K562 (cell line): ENCODE results near the gene HLF. TPM values are rescaled to one million over a fixed set of nuclear protein-coding genes. Genes with fewer than 3 reads are reported as not detected.

Experiments
- CEBPG ChIP-seq, 3 experiments: fragments of 200-800 bp in 1 of 3; sonication (Bioruptor generic) in 1 of 3; sonication (generic) in 1 of 3; formaldehyde crosslinking in 1 of 3; IDR thresholded peaks in 2 of 3; conservative IDR thresholded peaks in 1 of 3; 2 replicates each; pipeline versions ENCODE4 v1.6.1 to v1.8.0; 2016 to 2022; ENCODE audit warnings: missing compliant biosample characterization in 2 of 3, missing genetic modification characterization in 2 of 3, mild to moderate bottlenecking in 1 of 3, missing genetic modification reagents in 1 of 3
- DEAF1 ChIP-seq: fragments of 450-650 bp; formaldehyde crosslinking; IDR thresholded peaks from 2 replicates; pipeline ENCODE4 v1.4.0; 2020; ENCODE audit warnings: mild to moderate bottlenecking, moderate library complexity
- ERF ChIP-seq: fragments of 450-650 bp; formaldehyde crosslinking; IDR thresholded peaks from 2 replicates; pipeline ENCODE4 v1.4.0; 2020; ENCODE audit warnings: mild to moderate bottlenecking, mixed read lengths
- FOSL1 ChIP-seq: fragments of 200-800 bp; sonication (Bioruptor generic); conservative IDR thresholded peaks from 2 replicates; pipeline ENCODE4 v1.6.1; 2016; ENCODE audit warnings: missing genetic modification characterization, missing compliant biosample characterization
- NBN ChIP-seq: fragments of 450-650 bp; IDR thresholded peaks from 2 replicates; pipeline ENCODE4 v1.6.1; 2016; ENCODE audit warnings: low read depth, mild to moderate bottlenecking
- PHF21A ChIP-seq: fragments of 450-650 bp; IDR thresholded peaks from 2 replicates; pipeline ENCODE4 v1.6.1; 2017; ENCODE audit warnings: low read depth, borderline replicate concordance
- RBFOX2 ChIP-seq: fragments of 200-400 bp; formaldehyde crosslinking; IDR thresholded peaks from 2 replicates; pipeline ENCODE4 v1.6.1; 2017; ENCODE audit warnings: low read depth, mild to moderate bottlenecking, low read length, moderate library complexity
- RCOR1 ChIP-seq, 2 experiments: IDR thresholded peaks; 2 replicates each; pipeline ENCODE4 v1.6.1; 2012; ENCODE audit warnings: low read depth in 2 of 2, low read length in 2 of 2, borderline replicate concordance in 1 of 2, improper control_type of control experiment in 1 of 2
- SRF ChIP-seq, 2 experiments: fragments of 250-450, 450-650 bp in 1 of 2; sonication (Bioruptor Pico) in 1 of 2; sonication (generic) in 1 of 2; formaldehyde crosslinking; IDR thresholded peaks; 2 replicates each; pipeline versions ENCODE4 v1.5.0 to v1.5.1; 2020 to 2022; ENCODE audit warnings: mild to moderate bottlenecking in 1 of 2, missing genetic modification reagents in 1 of 2
- VEZF1 ChIP-seq: fragments of 200-800 bp; sonication (Bioruptor generic); IDR thresholded peaks from 2 replicates; pipeline ENCODE4 v1.6.1; 2017; ENCODE audit warnings: missing genetic modification characterization, missing compliant biosample characterization
- ZBED1 ChIP-seq: IDR thresholded peaks from 2 replicates; pipeline ENCODE4 v1.6.1; 2014
- ZBTB8A ChIP-seq: fragments of 450-650 bp; IDR thresholded peaks from 2 replicates; pipeline ENCODE4 v1.6.1; 2018; ENCODE audit warnings: mild to moderate bottlenecking, moderate library complexity; ENCODE audit not compliant: partially characterized antibody
- ZFX ChIP-seq: sonication (generic); formaldehyde crosslinking; IDR thresholded peaks from 2 replicates; pipeline ENCODE4 v1.8.0; 2022; ENCODE audit warnings: mild to moderate bottlenecking, missing genetic modification reagents, moderate library complexity
- ZMIZ1 ChIP-seq, 2 experiments: fragments of 150-350 bp in 1 of 2; IDR thresholded peaks; 2 replicates each; pipeline ENCODE4 v1.6.1; 2012 to 2016; ENCODE audit warnings: low read depth in 2 of 2, low read length in 2 of 2, mild to moderate bottlenecking in 1 of 2, moderate library complexity in 1 of 2
- ZNF274 ChIP-seq: IDR thresholded peaks from 2 replicates; pipeline ENCODE4 v1.6.1; 2011; ENCODE audit warnings: low read depth, mild to moderate bottlenecking, low read length, moderate library complexity, borderline replicate concordance
- ZNF592 ChIP-seq: fragments of 450-650 bp; IDR thresholded peaks from 2 replicates; pipeline ENCODE4 v1.6.1; 2017; ENCODE audit warnings: antibody characterized with exemption, mild to moderate bottlenecking
- ZNF766 ChIP-seq: fragments of 200-800 bp; sonication (Bioruptor generic); conservative IDR thresholded peaks from 2 replicates; pipeline ENCODE4 v1.6.1; 2016; ENCODE audit warnings: missing genetic modification characterization, missing compliant biosample characterization
- polyA plus RNA-seq, 8 experiments: library from polyadenylated mRNA; depleted of rRNA in 4 of 8; stranded (reverse) in 5 of 8; unstranded in 3 of 8; fragments of >200 nt; fragmentation: Nextera tagmentation in 2 of 8; fragmentation: Illumina TruSeq in 1 of 8; extraction: Ambion mirVana in 2 of 8; extraction: Trizol in 1 of 8; gene quantifications; 2 replicates each; pipeline versions ENCODE4 v1.2.1 to v1.2.3, GENCODE V29; 2011 to 2014; ENCODE audit warnings: inconsistent platforms in 1 of 8, missing spikeins in 1 of 8
- total RNA-seq, 7 experiments: library from RNA; depleted of rRNA in 6 of 7; stranded (reverse); fragments of >200 nt in 6 of 7; fragmentation: Illumina TruSeq in 2 of 7; extraction: Trizol in 2 of 7; gene quantifications; 2 replicates each; pipeline versions ENCODE4 v1.2.1 to v1.2.3, GENCODE V29; 2011 to 2021; ENCODE audit warnings: low replicate concordance in 1 of 7

Gene HLF
- total and polyA plus RNA-seq, 9 of the 15 experiments (the other 6 are each of a cell fraction or from before 2014, with no cell fraction given) = 0.03 to 0.24 (median 0.09) TPM

GRCh38 chr17:55303701-55304145, 39.0 kb downstream of the HLF start (continued):
- peak; percentile 79 for TF ChIP-seq VEZF1 (CRISPR knock-in tag)
- no peak for TF ChIP-seq NBN
- TF ChIP-seq ZNF274 = no peak
- TF ChIP-seq ZNF592 = no peak
- no peak for TF ChIP-seq ZMIZ1 (IDR thresholded peaks at IDR 0.05; ENCODE audit: low read depth in 2 of 2, low read length in 2 of 2)
- no peak for TF ChIP-seq ZBTB8A
- TF ChIP-seq DEAF1 (CRISPR knock-in tag) = 0 out of 2 replicates have a peak, but pooled peaks have one; percentile 30
- TF ChIP-seq ZBED1 = no peak
- TF ChIP-seq CEBPG (CRISPR knock-in tag; IDR thresholded peaks at IDR 0.05) = no peak
- TF ChIP-seq CEBPG (tag; conservative IDR thresholded peaks at IDR 0.05 in 1 of 2, IDR thresholded peaks at IDR 0.05 in 1 of 2) = no peak
- no peak for TF ChIP-seq RBFOX2
- TF ChIP-seq RCOR1 (IDR thresholded peaks at IDR 0.05; ENCODE audit: borderline replicate concordance in 1 of 2, low read depth in 2 of 2, low read length in 2 of 2) = 0 out of 4 replicates have a peak, but pooled peaks of 1 of the 2 experiments have one; percentile 3
- TF ChIP-seq ERF (CRISPR knock-in tag) = no peak
- TF ChIP-seq ZNF766 (CRISPR knock-in tag) = no peak
- peak; percentile 55; the same call in 1 of the 2 replicates for TF ChIP-seq FOSL1
- no peak for TF ChIP-seq PHF21A
- no peak for TF ChIP-seq ZFX
- TF ChIP-seq SRF (CRISPR knock-in tag; IDR thresholded peaks at IDR 0.05) = no peak
